ENCODE results near the gene MFSD12. TPM values are rescaled to one million over a fixed set of nuclear protein-coding genes. Genes with fewer than 3 reads are reported as not detected.
"Not testable (repeated sequence)": the region's sequence is repeated elsewhere in the genome, so short reads cannot be mapped to it uniquely, and the experiment has no call there.

MFSD12 gene
- total RNA-seq, 1 donor = 104 TPM

GRCh38 chr19:3586707-3587346, 29.4 kb upstream of the MFSD12 start:
- Histone ChIP-seq H3K27ac (ENCODE audit: low read depth, low read length) (no peak overlapping the region), H3K27me3 (ENCODE audit: insufficient read depth, low read length) (peaks cover 22% of the 10 kb centered on the region), H3K4me2 (ENCODE audit: insufficient read depth, low read length) (no peak overlapping the region), H3K4me3 (ENCODE audit: insufficient read depth, low read length) (no peak overlapping the region), H2AFZ (ENCODE audit: low read length) (no peak overlapping the region), H4K20me1 (ENCODE audit: insufficient read depth, low read length) (no peaks in the 10 kb centered on the region), H3K36me3 (ENCODE audit: insufficient read depth, low read length) (no peaks in the 10 kb centered on the region), H3K79me2 (ENCODE audit: insufficient read depth, low read length) (no peaks in the 10 kb centered on the region), H3K9me3 (ENCODE audit: low read depth, low read length) (no peaks in the 10 kb centered on the region), H3K4me1 (ENCODE audit: insufficient read depth, low read length) (no peaks in the 10 kb centered on the region)
- peak; percentile 61 for DNase-seq (ENCODE audit: insufficient read length, low spot score, missing footprints)
- no peak for TF ChIP-seq CTCF (IDR thresholded peaks at IDR 0.05; ENCODE audit: extremely low read depth, low read depth, low read length)

- TF ChIP-seq CTCF (IDR thresholded peaks at IDR 0.05; ENCODE audit: extremely low read depth, low read depth, low read length) = peak; percentile 43
- Histone ChIP-seq H3K36me3 (ENCODE audit: insufficient read depth, low read length) (no peaks in the 10 kb centered on the region), H3K79me2 (ENCODE audit: insufficient read depth, low read length) (no peaks in the 10 kb centered on the region), H2AFZ (ENCODE audit: low read length) (no peak overlapping the region), H3K27me3 (ENCODE audit: insufficient read depth, low read length) (peaks cover 22% of the 10 kb centered on the region), H3K4me3 (ENCODE audit: insufficient read depth, low read length) (no peak overlapping the region), H3K4me1 (ENCODE audit: insufficient read depth, low read length) (no peaks in the 10 kb centered on the region), H3K4me2 (ENCODE audit: insufficient read depth, low read length) (no peak overlapping the region), H4K20me1 (ENCODE audit: insufficient read depth, low read length) (no peaks in the 10 kb centered on the region), H3K27ac (ENCODE audit: low read depth, low read length) (no peak overlapping the region), H3K9me3 (ENCODE audit: low read depth, low read length) (no peaks in the 10 kb centered on the region)
- peak; percentile 76 for DNase-seq (ENCODE audit: insufficient read length, low spot score, missing footprints)
Measured at GRCh38 chr19:3586127-3586626, 28.8 kb upstream of the MFSD12 start.

- H3K4me3 ChIP-seq (ENCODE audit: insufficient read depth, low read length) = no peak within 1 kb of the TSS
- H2AFZ ChIP-seq (ENCODE audit: low read length) = no peak within 1 kb of the TSS
Measured at GRCh38 chr19:3585301-3586126, 28.1 kb upstream of the MFSD12 start, which contains the start of gene GIPC3. GIPC3 (plus strand) TSS chr19:3585478; CDS start chr19:3585598, 120 bp downstream.

GRCh38 chr19:3584036-3584802, 26.8 kb upstream of the MFSD12 start:
- H3K4me1 ChIP-seq (ENCODE audit: insufficient read depth, low read length) = peaks cover 17% of the 10 kb centered on the region
- H3K27me3 ChIP-seq (ENCODE audit: insufficient read depth, low read length) = peaks cover 22% of the 10 kb centered on the region
- H3K4me2 ChIP-seq (ENCODE audit: insufficient read depth, low read length); H3K27ac ChIP-seq (ENCODE audit: low read depth, low read length); H4K20me1 ChIP-seq (ENCODE audit: insufficient read depth, low read length); DNase-seq (ENCODE audit: insufficient read length, low spot score, missing footprints); H3K79me2 ChIP-seq (ENCODE audit: insufficient read depth, low read length); H3K36me3 ChIP-seq (ENCODE audit: insufficient read depth, low read length); H2AFZ ChIP-seq (ENCODE audit: low read length); H3K4me3 ChIP-seq (ENCODE audit: insufficient read depth, low read length); H3K9me3 ChIP-seq (ENCODE audit: low read depth, low read length): not testable (repeated sequence)

More at GRCh38 chr19:3585301-3586126, 28.1 kb upstream of the MFSD12 start, which contains the start of gene GIPC3:
- Histone ChIP-seq H3K36me3 (ENCODE audit: insufficient read depth, low read length) (no peaks in the 10 kb centered on the region), H4K20me1 (ENCODE audit: insufficient read depth, low read length) (no peaks in the 10 kb centered on the region), H3K27me3 (ENCODE audit: insufficient read depth, low read length) (peaks cover 22% of the 10 kb centered on the region), H3K9me3 (ENCODE audit: low read depth, low read length) (no peaks in the 10 kb centered on the region), H3K79me2 (ENCODE audit: insufficient read depth, low read length) (no peaks in the 10 kb centered on the region), H3K4me2 (ENCODE audit: insufficient read depth, low read length) (no peak within 1 kb of the TSS), H3K4me1 (ENCODE audit: insufficient read depth, low read length) (peaks cover 5% of the 10 kb centered on the region), H3K27ac (ENCODE audit: low read depth, low read length) (no peak within 1 kb of the TSS)
- TF ChIP-seq CTCF (IDR thresholded peaks at IDR 0.05; ENCODE audit: extremely low read depth, low read depth, low read length) = no peak
- peak; percentile 76 for DNase-seq (ENCODE audit: insufficient read length, low spot score, missing footprints)

GRCh38 chr19:3581792-3582191, 24.4 kb upstream of the MFSD12 start:
- H3K27ac ChIP-seq (ENCODE audit: low read depth, low read length); H3K79me2 ChIP-seq (ENCODE audit: insufficient read depth, low read length); H3K36me3 ChIP-seq (ENCODE audit: insufficient read depth, low read length); DNase-seq (ENCODE audit: insufficient read length, low spot score, missing footprints); H4K20me1 ChIP-seq (ENCODE audit: insufficient read depth, low read length); H3K4me2 ChIP-seq (ENCODE audit: insufficient read depth, low read length); H3K9me3 ChIP-seq (ENCODE audit: low read depth, low read length); H2AFZ ChIP-seq (ENCODE audit: low read length); H3K4me3 ChIP-seq (ENCODE audit: insufficient read depth, low read length): not testable (repeated sequence)
- Histone ChIP-seq H3K4me1 (ENCODE audit: insufficient read depth, low read length) (peaks cover 17% of the 10 kb centered on the region), H3K27me3 (ENCODE audit: insufficient read depth, low read length) (peaks cover 18% of the 10 kb centered on the region)

Data from osteoblast (primary cell).